Measurements from ENCODE around the gene SPATS2.

GRCh38 chr12:49540229-49541139 lies 173.2 kb downstream of the SPATS2 start:
- TF ChIP-seq CTCF (IDR thresholded peaks at IDR 0.05) (no peak), POLR2A (IDR thresholded peaks at IDR 0.05) (no peak), EP300 (IDR thresholded peaks at IDR 0.05) (no peak)

Measured in ovary (tissue), 3 donors.